ENCODE results near the gene AK3.
"Not testable (repeated sequence)": the region's sequence is repeated elsewhere in the genome, so short reads cannot be mapped to it uniquely, and the experiment has no call there.

AK3 gene

DNA sequence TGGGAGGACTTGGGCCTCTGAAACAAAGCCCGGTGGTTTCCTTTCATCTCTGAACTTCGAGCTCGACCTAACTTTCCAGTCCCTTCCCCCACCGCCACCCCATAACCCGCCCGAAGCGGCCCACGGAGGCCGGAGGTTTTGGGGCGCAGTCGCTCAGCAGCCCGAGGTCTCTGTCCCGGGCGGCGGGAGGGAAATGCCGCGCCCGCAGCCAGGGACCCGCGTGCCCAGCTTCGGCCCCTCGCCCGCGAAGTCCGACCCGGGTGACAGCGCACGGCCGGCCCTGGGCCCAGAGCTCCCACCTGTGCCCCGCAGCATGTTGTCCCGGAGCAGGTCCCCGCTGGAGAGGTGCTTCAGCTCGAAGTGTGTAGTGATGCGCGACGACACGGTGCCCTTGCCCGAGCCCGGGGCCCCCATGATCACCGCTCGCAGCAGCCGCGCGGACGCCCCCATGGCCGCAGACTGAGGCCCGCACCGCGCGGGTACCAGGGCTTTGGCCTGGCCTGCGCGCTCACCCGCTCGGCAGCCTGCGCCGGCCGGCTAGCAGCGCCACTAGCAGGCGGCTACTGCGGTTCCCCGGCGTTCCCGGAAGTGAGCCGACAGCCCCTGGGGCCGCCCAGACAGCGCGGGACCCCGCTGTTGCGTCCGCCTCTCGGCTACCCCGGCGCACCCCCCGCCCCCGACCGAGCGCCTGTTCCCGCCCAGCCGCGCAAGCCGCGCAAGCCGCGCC is at the start of gene AK3:
Gene AK3 (minus strand): TSS at position 565 of the 727 bp plus-strand sequence. CDS start 115 bp downstream, at position 450.
- peak; percentile 83 for DNase-seq

DNA sequence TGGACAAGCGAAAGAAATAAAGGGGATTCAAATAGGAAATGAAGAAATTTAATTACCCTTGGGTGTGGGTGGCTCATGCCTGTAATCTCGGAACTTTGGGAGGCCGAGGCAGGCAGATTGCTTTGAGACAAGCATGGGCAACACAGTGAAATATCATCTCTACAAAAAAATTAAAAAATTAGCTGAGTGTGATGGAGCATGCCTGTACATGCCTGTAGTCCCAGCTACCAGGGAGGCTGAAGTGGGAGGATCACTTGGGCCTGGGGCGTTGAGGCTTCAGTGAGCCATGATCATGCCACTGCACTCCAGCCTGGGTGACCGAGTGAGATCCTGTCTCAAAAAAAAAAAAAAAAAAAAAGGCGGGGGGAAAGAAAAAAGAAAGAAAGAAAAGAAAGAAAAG is 47.7 kb upstream of the AK3 start:
- no peak for DNase-seq

DNA sequence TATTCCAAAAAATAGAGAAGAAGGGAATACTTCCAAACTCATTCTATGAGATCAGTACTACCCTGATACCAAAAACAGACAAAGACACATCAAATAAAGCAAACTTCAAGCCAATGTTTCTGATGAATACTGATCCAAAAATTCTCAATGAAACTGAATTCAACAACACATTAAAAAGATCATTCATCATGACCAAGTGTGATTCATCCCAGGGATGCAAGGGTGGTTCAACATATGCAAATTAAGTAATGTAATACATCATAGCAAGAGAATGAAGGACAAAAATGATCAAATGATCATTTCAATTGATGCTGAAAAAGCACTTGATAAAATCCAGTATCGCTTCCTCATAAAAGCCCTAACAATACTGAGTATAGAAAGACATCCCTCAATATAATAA is 46.9 kb upstream of the AK3 start:
- no peak for DNase-seq

- no peak for DNase-seq
Measured at GRCh38 chr9:4786599-4786998, 45.6 kb upstream of the AK3 start.

DNA sequence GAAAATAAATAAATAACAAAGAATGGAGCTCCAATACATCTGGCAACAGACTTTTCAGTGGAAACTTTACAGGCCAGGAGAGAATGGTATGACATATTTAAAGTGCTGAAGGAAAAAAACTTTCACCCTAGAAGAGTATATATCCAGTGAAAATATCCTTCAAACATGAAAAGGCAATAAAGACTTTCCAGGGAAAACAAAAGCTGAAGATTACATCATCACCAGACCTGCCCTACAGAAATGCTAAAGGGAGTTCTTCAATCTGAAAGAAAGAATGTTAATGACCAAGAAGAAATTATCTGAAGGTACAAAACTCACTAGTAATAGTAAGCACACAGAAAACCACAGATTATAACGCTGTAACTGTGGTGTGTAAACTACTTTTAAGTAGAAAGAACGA is 43.4 kb upstream of the AK3 start:
- DNase-seq, result no peak

DNA sequence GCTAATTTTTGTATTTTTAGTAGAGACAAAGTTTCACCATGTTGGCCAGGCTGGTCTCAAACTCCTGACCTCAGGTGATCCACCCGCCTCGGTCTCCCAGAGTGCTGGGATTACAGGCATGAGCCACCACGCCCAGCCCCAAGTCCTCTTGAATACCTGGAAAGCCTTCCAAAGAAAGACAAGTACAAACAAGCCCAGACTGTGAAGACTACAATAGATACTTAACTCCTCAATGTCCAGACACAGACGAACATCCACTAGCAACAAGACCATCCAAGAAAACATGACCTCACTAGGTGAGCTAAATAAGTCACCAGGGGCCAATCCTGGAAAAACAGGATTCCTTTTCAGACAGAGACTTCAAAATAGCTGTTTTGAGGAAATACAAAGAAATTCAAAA is 42.2 kb upstream of the AK3 start:
- DNase-seq, result not testable (repeated sequence)

- DNase-seq, result no peak
Measured at GRCh38 chr9:4781408-4781807, 40.4 kb upstream of the AK3 start.

DNA sequence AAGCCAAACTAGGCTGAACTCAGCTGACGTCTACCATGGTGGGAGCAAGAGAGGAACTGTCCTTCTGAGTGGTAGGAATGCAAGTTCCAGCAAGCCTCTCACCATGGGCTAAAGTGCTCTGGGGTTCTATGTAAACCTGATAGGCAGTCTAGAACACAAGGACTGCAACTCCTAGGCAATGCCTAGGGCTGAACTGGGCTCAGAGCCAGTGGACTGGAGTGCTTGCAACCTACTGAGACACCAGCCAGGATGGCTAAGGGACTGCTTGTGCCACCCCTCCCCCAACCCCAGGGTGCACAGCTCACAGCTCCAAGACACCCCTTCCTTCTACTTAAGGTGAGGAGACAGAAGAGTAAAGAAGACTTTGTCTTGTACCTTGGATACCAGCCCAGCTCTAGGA is 39.6 kb upstream of the AK3 start:
- no peak for DNase-seq

DNA sequence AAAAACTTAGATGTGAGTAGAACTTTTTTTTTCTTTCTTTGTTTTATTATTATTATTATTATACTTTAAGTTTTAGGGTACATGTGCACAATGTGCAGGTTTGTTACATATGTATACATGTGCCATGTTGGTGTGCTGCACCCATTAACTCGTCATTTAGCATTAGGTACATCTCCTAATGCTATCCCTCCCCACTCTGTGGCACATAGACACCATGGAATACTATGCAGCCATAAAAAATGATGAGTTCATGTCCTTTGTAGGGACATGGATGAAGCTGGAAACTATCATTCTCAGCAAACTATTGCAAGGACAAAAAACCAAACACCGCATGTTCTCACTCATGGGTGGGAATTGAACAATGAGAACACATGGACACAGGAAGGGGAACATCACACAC is 34.0 kb upstream of the AK3 start:
- DNase-seq, result not testable (repeated sequence)

DNA sequence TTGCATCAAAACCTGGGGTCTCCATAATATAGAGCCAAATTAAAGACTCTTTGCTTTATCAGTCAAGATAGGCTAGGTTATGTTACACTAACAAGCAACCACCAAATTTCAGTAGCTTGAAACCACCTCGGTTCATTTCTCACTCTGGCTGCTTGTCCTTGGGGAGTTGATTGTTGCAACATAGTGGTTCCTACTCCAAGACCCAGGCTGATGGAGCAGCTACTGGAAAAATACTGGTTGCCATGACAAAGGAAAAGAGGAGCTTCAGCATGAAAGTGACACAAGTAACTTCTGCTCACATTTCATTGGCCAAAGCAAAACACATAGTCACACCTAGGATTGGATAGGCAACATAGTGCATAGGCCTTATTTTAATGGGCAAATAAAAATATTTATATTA is 33.2 kb upstream of the AK3 start:
- DNase-seq, result no peak

DNA sequence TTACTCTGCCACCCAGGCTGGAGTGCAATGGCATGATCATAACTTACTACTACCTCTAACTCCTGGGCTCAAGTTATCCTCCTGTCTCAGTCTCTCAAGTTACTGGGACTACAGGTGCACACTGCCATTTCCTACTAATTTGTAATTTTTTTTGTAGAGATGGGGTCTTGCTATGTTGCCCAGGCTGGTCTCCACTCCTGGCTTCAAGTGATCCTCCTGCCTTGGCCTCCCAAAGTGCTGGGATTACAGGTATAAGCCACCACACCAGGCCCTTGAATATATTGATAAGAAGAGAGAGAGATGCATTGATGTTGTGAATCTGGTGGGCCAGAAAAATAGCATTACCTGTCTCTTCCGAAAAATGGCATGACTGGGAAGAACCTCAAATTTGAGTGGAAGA is 30.8 kb upstream of the AK3 start:
- no peak for DNase-seq

DNA sequence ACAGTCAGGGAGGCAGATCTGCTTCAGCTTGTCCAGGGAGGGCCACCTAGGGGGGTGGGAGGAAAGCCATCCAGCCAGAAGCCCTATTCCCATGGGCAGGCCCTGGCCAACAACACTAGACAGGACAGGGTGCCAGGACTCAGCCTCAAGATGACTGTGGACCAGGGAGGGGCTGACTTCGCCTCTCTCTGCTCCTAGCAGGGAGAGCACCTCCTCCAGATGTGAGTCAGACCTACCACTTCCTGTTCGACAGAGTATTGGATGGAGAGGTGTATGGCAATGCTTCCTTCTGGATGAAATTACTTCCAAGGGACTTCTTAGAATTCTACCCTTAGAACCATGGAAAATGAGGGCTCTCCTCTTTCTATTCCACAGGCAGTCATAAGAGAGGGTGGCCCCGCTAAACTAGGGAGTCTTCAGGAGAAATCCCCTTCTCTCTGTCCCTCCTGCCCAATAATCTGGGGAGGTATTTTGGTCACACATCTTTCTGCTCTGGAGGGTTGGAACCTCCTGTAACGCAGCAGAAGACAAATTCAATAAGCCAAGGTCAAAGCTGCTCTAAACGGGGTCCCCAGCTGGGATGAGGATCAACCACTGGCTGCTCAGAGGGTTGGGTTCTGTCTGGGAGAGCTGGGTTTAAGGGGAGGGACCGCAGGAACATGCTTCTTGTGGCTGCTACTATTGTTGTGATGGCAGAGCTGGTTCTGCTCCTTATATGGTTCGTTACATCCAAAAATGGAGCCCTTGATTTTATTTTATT is 28.5 kb upstream of the AK3 start:
- DNase-seq, result no peak

DNA sequence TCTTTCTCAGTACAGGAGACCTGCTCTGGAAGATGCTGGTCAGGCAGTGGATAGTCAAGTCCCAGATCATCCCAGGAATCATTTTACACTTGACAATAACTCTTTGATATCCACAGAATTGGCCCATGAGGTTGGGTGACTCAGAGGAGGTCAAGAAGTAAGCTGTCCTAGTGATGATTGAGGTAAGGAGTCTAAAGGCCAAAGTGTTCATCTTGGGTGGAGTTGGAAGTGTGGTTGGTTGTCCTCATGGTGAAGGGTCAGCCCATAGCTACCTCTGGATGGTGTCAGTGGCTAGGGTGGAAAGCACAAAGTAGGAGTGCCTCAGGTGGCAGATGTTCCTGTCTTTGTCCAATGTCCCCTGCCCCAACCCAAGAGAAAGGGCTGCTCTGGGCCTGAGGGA is 27.7 kb upstream of the AK3 start:
- DNase-seq, result no peak

DNA sequence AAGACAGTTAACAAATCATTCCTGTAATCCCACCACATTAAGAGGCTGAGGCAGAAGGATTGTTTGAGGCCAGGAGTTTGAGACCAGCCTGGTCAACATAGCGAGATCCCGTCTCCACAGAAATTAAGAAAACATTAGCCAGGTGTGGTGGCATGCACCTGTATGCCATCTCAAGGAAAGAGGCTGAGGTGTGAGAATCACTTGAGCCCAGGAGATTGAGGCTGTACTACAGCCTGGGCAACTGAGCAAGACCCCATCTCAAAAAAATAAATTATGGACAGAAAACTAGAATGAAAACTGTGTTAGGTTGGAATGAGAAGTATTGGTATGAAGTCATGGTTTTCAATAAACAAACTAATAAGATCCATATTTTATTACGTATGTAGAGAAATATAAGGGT is 23.0 kb upstream of the AK3 start:
- no peak for DNase-seq

- no peak for DNase-seq
Measured at GRCh38 chr9:4762886-4763541, 22.0 kb upstream of the AK3 start.

- peak; percentile 71 for DNase-seq
Measured at GRCh38 chr9:4762108-4762885, 21.3 kb upstream of the AK3 start.

DNA sequence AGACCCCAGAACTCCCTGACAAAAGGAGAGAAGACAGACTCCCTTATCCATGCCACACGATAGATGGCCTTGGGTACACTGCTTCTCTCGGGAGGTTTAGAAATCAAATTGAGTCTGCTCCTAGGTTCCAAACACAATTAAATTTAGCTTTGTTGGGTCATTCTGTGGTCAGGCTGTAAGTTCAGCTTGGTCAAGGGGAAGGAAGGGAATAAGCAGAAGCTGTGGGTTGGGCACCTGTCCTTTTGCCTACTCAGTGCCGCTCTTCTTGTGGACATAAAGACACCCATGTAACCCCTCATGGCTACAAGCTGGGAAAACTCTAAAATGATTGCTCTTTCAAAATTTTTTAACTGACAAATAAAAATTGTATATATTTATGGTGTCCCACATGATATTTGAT is 19.1 kb upstream of the AK3 start:
- DNase-seq, result no peak

DNA sequence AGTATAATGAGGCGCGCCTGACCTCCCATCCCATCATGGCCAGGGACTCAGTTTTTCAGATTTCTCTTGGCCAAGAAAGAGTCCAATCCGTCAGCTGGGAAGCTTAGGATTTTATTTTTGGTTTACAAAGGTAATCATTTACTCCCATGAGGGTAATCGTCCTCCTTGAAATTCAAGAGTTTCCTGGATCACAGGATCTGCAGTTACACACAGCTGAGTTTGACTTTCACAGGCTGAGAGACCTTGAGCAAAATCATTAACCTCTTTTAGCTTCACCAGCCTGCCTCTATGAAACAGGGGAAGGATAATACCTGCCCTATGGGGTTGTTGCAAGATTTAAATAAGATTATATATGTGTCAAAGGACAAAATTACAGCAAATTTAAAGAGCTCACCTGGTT is 15.4 kb upstream of the AK3 start:
- no peak for DNase-seq

DNA sequence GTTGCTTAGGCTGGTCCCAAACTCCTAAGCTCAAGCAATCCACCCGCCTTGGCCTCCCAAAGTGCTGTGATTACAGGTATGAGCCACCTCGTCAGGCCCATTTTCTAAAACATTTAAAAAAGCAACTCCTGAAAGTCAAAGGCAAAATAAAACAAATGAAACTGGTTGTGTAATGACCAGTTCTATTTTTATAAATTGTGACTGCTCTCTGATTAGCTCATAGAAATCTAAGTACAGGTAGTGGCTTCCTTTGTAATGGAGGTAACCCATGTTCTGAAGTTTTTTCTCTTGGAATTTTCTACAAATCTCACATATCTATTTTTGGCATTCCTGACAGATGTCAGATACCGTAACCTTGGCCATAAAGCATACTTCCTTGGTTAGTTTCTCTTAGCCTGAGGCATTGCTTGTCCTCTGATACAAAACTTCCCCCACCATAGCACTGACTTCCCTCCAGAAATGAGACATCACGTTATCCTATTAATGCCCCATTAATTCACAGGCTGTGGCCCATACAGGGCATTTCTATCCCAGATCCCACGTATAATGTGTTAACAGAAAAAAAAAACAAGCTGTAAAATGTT is 14.1 kb upstream of the AK3 start:
- DNase-seq, result no peak

DNA sequence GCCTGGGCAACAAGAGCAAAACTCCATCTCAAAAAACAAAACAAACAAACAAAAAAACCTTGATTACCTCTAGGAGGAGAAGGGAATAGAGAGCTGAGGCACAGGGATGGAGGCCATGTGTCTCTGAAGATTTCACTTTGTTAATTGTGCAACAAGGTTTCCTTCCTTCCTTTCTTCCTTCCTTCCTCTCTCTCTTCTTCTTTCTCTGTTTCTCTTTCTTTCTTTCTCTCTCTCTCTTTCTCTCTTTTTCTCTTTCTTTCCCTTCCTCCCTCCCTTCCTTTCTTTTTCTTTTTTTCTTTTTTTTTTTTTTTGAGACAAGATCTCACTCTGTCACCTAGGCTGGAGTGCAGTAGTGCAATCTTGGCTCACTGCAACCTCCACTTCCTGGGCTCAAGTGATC is 13.5 kb upstream of the AK3 start:
- not testable (repeated sequence) for DNase-seq

DNA sequence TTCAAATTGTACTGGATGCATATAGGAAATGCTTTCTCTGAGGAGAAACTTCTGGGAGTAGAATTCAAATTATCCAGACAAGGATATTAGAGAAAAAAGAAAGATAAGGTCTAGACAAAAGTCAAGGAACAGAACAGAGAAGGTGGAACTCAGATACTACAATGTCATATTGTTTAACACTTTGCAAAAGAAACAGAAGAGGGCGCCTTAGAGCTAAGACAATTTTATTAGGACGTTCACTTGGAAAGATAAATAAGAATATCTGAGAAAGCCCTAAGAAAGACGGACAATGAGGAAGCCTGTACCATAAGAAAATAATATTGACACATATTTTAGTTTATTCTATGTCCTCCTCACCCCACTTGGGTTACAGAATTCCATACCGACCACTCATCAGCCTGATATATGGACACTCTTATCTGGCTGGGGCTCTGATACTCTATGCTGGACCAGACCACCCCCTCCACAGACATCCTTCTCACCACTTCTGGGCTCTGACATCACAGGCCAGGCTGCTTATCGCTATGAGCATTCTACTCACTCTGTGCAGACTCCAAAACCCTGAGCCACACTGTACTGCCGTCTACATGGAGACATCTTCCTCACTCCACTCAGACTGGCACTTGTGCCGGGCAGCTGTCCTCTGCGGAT is 9.1 kb upstream of the AK3 start:
- no peak for DNase-seq

GRCh38 chr9:4748612-4749011 is 7.6 kb upstream of the AK3 start:
- DNase-seq, result no peak
